NOMO-1 (cell line): Measurements from ENCODE around the gene SLC41A2.

Experiments
- DNase-seq, 2 experiments: peaks; one replicate each; lab custom pipeline; 2025; ENCODE audit not compliant: unreplicated experiment in 2 of 2; lab: John Stamatoyannopoulos, UW

SLC41A2 gene

GRCh38 chr12:104930388-104931326 is 27.4 kb downstream of the SLC41A2 start:
- DNase-seq, result no peak

- peak; percentile 2 to 40 for DNase-seq
Observed at GRCh38 chr12:104929977-104930376, 28.1 kb downstream of the SLC41A2 start.

GRCh38 chr12:104929368-104929767 is 28.7 kb downstream of the SLC41A2 start:
- no peak for DNase-seq

DNA sequence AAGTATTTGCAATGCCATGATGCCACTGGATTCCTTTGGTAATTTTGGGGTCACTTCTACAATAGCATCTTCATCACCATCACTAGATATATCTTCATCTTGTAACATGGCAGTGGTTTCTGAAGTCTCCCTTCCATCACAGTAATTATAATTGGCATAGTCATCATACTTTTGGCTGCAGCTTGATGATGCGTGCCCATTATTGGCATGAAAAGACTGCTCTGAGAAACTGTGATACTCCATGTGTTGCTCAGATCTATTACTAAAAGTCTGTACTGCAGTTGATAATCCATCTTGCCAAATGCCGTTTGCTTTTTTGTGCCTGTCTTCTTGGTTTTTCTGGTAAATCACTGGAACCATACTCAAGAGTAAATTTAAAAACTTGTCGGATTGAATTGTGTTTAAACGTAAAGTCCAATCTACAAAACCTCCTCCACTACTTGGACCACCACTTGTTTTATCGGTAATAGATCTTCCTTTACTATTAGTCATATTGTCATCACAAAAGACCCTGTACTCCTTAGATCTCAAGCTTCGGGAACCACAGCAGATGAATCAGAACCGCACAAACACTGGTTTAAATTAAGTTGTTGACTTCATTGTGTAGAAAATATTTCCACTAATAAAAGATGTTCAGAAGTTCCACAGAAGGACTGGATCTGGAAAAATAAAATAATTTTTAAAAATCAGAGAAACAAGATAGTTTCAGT is 29.9 kb downstream of the SLC41A2 start:
- no peak for DNase-seq

DNA sequence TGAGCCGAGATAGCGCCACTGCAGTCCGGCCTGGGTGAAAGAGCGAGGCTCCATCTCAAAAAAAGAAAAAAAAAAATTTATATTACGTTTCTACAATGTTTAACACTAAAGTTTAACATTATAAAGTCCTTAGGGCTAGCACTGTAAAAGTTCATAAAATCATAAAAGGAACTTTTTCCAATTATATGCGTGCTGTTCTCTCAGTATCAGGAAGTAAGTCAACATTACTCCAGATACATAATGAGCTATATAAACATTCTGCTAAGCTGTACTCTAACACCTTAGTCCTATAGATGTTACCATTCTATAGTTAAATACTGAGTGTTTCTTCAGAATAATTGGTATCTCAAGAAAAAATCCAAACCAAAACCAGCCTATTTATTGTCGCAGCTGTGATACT is 32.6 kb downstream of the SLC41A2 start:
- DNase-seq, result no peak

DNA sequence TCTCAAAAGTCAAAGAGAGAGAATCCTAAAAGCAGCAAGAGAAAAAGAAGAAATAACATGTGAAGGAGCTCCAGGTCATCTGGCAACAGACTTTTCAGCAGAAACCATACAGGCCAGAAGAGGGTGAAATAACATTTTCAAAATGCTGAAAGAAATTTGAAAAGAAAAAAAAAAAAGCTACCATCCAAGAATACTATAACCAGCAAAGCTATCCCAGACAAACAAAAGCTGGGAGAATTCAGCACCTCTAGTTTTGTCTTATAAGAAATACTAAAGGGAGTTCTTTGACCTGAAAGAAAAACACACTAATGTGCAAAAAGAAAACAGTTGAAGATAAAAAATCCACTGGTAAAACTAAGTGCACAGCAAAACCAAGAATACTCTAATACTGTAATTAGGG is 36.8 kb downstream of the SLC41A2 start:
- DNase-seq, result no peak

- DNase-seq, result no peak
Observed at GRCh38 chr12:104911942-104912341, 46.1 kb downstream of the SLC41A2 start.

GRCh38 chr12:104910196-104910840 is 47.8 kb downstream of the SLC41A2 start:
- DNase-seq, result no peak

- no peak for DNase-seq
Observed at GRCh38 chr12:104909761-104910160, 48.3 kb downstream of the SLC41A2 start.
